HCT116 (cell line): ENCODE data around the gene PATZ1. TPM values are rescaled to one million over a fixed set of nuclear protein-coding genes. Genes with fewer than 3 reads are reported as not detected.

Experiments
- ATAC-seq: fragments of 200-7000 bp; cut with Tn5 transposase; 2 replicates; pipeline ENCODE4 v1.9.1; 2020; ENCODE audit warnings: mild to moderate bottlenecking, moderate library complexity
- BruUV-seq: library from RNA; stranded (reverse); fragments of 400-500 nt; replicated peaks from 2 replicates; lab custom pipeline; 2021; lab: Mats Ljungman, UMichigan
- CTCF ChIA-PET: fragments of 300-600 bp; sonication (Branson Sonifier 250); formaldehyde crosslinking; loops from one replicate; lab custom pipeline; 2021; ENCODE audit warnings: antibody characterized with exemption; lab: Charles Lee
- POLR2A ChIA-PET: fragments of 300-600, 350-600 bp; sonication (Branson Sonifier 250); formaldehyde crosslinking; loops from one replicate; lab custom pipeline; 2021; ENCODE audit warnings: antibody characterized with exemption; lab: Charles Lee
- RAD21 ChIA-PET, 2 experiments: fragments of 300-600 bp; sonication (Branson Sonifier 250); formaldehyde crosslinking; loops; one replicate each; lab custom pipeline; 2023; ENCODE audit warnings: low total read pairs in 2 of 2; ENCODE audit not compliant: uncharacterized antibody in 2 of 2, unreplicated experiment in 2 of 2, low non-redundant PET in 1 of 2; lab: Charles Lee
- DNase-seq: peaks from one replicate; pipeline ENCODE4 v3.0.0-alpha.2; 2010; ENCODE audit warnings: low read depth, low spot score
- H2AFZ ChIP-seq: fragments of 200-600 bp; shearing (Covaris generic), sonication (generic); 2 replicates; pipeline ENCODE4 v1.6.1; 2017; ENCODE audit warnings: low read depth, mixed run types, mixed read lengths, antibody characterized with exemption, low read length; ENCODE audit not compliant: poor library complexity, severe bottlenecking
- H3K27ac ChIP-seq: 2 replicates; pipeline ENCODE4 v1.5.1; 2012; ENCODE audit warnings: low read depth, low read length
- H3K27me3 ChIP-seq: fragments of 200-600 bp; sonication (generic); 2 replicates; pipeline ENCODE4 v1.6.1; 2016; ENCODE audit warnings: mixed run types, low read length, mixed read lengths; ENCODE audit not compliant: insufficient read depth
- H3K36me3 ChIP-seq, 2 experiments: fragments of 200-500 bp in 1 of 2; fragments of 200-600 bp in 1 of 2; sonication (Bioruptor generic) in 1 of 2; sonication (generic) in 1 of 2; 2 replicates each; pipeline versions ENCODE4 v1.5.1 to v1.6.1; 2014 to 2016; ENCODE audit warnings: low read length in 2 of 2, inconsistent platforms in 1 of 2, mixed read lengths in 1 of 2, mixed run types in 1 of 2; ENCODE audit not compliant: insufficient read depth in 2 of 2, control insufficient read depth in 1 of 2
- H3K4me1 ChIP-seq, 2 experiments: fragments of 200-600 bp in 1 of 2; sonication (generic) in 1 of 2; 2 replicates each; pipeline versions ENCODE4 v1.5.1 to v1.6.1; 2012 to 2017; ENCODE audit warnings: low read length in 2 of 2, inconsistent platforms in 1 of 2, mild to moderate bottlenecking in 1 of 2, mixed read lengths in 1 of 2, mixed run types in 1 of 2, moderate library complexity in 1 of 2; ENCODE audit not compliant: insufficient read depth in 2 of 2, control insufficient read depth in 1 of 2
- H3K4me2 ChIP-seq: fragments of 200-600 bp; sonication (generic); 2 replicates; pipeline ENCODE4 v1.6.1; 2017; ENCODE audit warnings: mixed run types, low read length, mixed read lengths
- H3K4me3 ChIP-seq, 2 experiments: fragments of 200-600 bp in 1 of 2; sonication (generic) in 1 of 2; replicated peaks in 1 of 2; 2 replicates each; pipeline ENCODE4 v1.5.1; 2011 to 2016; ENCODE audit warnings: low read length in 2 of 2, control low read depth in 1 of 2, low read depth in 1 of 2, mild to moderate bottlenecking in 1 of 2, mixed read lengths in 1 of 2, mixed run types in 1 of 2
- H3K79me2 ChIP-seq: fragments of 200-600 bp; sonication (generic); 2 replicates; pipeline ENCODE4 v1.6.1; 2017; ENCODE audit warnings: mild to moderate bottlenecking, mixed run types, low read length, moderate library complexity, mixed read lengths; ENCODE audit not compliant: insufficient read depth
- H3K9ac ChIP-seq: fragments of 200-600 bp; sonication (generic); 2 replicates; pipeline ENCODE4 v1.6.1; 2016; ENCODE audit warnings: low read length, mixed read lengths
- H3K9me2 ChIP-seq: fragments of 200-600 bp; sonication (generic), shearing (Covaris generic); 2 replicates; pipeline ENCODE4 v1.6.1; 2017; ENCODE audit warnings: mixed run types, mild to moderate bottlenecking, moderate library complexity; ENCODE audit not compliant: insufficient read depth
- H3K9me3 ChIP-seq, 2 experiments: fragments of 200-500 bp in 1 of 2; fragments of 200-600 bp in 1 of 2; sonication (Bioruptor generic) in 1 of 2; sonication (generic) in 1 of 2; 2 replicates each; pipeline ENCODE4 v1.6.1; 2014 to 2017; ENCODE audit warnings: low read length in 2 of 2, mixed read lengths in 2 of 2, inconsistent platforms in 1 of 2, low read depth in 1 of 2, mild to moderate bottlenecking in 1 of 2, mixed run types in 1 of 2, moderate library complexity in 1 of 2; ENCODE audit not compliant: control insufficient read depth in 1 of 2, insufficient read depth in 1 of 2
- H4K20me1 ChIP-seq: fragments of 200-600 bp; sonication (generic), shearing (Covaris generic); 2 replicates; pipeline ENCODE4 v1.6.1; 2017; ENCODE audit warnings: mixed run types, mild to moderate bottlenecking, moderate library complexity; ENCODE audit not compliant: insufficient read depth
- CBX3 ChIP-seq: IDR thresholded peaks from 2 replicates; pipeline ENCODE4 v1.6.1; 2012; ENCODE audit warnings: low read depth
- CTCF ChIP-seq, 3 experiments: fragments of 200-600 bp in 1 of 3; sonication (generic) in 1 of 3; IDR thresholded peaks in 2 of 3; conservative IDR thresholded peaks in 1 of 3; 2 replicates each; pipeline ENCODE4 v1.5.1; 2012 to 2017; ENCODE audit warnings: low read depth in 2 of 3, low read length in 2 of 3, antibody characterized with exemption in 1 of 3, borderline replicate concordance in 1 of 3, control low read depth in 1 of 3, mild to moderate bottlenecking in 1 of 3, mixed read lengths in 1 of 3, mixed run types in 1 of 3, moderate library complexity in 1 of 3; ENCODE audit not compliant: insufficient read depth in 1 of 3
- EZH2phosphoT487 ChIP-seq: fragments of 200-600 bp; IDR thresholded peaks from 2 replicates; pipeline ENCODE4 v1.6.1; 2018; ENCODE audit warnings: antibody characterized with exemption, borderline replicate concordance
- POLR2A ChIP-seq: IDR thresholded peaks from 2 replicates; pipeline ENCODE4 v1.7.0; 2011; ENCODE audit warnings: borderline replicate concordance; ENCODE audit not compliant: insufficient read depth, insufficient read length; ENCODE audit errors: extremely low read depth
- POLR2AphosphoS5 ChIP-seq: IDR thresholded peaks from 2 replicates; pipeline ENCODE4 v1.6.1; 2011; ENCODE audit warnings: mild to moderate bottlenecking, low read depth, low read length, moderate library complexity
- SRF ChIP-seq: IDR thresholded peaks from 2 replicates; pipeline ENCODE4 v1.6.1; 2012; ENCODE audit warnings: low read depth
- TCF7L2 ChIP-seq: IDR thresholded peaks from 2 replicates; pipeline ENCODE4 v1.7.0; 2011; ENCODE audit warnings: borderline replicate concordance, inconsistent platforms; ENCODE audit not compliant: insufficient read depth, insufficient read length; ENCODE audit errors: extremely low read depth
- ZBTB33 ChIP-seq: IDR thresholded peaks from 2 replicates; pipeline ENCODE4 v1.6.1; 2011; ENCODE audit warnings: mild to moderate bottlenecking, low read length, moderate library complexity; ENCODE audit not compliant: insufficient replicate concordance; ENCODE audit errors: extremely low read depth
- ZNF274 ChIP-seq: fragments of 200-500 bp; sonication (Bioruptor generic); IDR thresholded peaks from 2 replicates; pipeline ENCODE4 v1.6.1; 2014; ENCODE audit warnings: mild to moderate bottlenecking, low read depth, low read length, inconsistent platforms
- intact Hi-C: fragments of 100-400 bp; cut with micrococcal nuclease; formaldehyde crosslinking; loops from 2 replicates; pipeline ENCODE4 v1.10.0; 2022
- total RNA-seq: library from RNA; stranded (reverse); gene quantifications from one replicate; pipeline ENCODE4 v1.2.1, GENCODE V29; 2021; ENCODE audit not compliant: unreplicated experiment

Gene PATZ1
- total RNA-seq, 1 experiment from 2014 or later = 30.6 TPM

GRCh38 chr22:31333641-31334040, 12.5 kb downstream of the PATZ1 start:
- no peak overlapping the region for H3K4me2 ChIP-seq
- ChIA-PET POLR2A (no interaction called here), CTCF (interaction anchor here (2.0 kb wide), 1 partner anchor 21 kb away, joined by 4 read pairs; no protein-coding TSS in a partner anchor), RAD21 (no interaction called here)
- H3K9ac ChIP-seq = no peak overlapping the region
- H3K9me3 ChIP-seq = no peaks in the 10 kb centered on the region
- TF ChIP-seq POLR2AphosphoS5 = no peak
- TF ChIP-seq POLR2A = no peak
- TF ChIP-seq CBX3 = no peak
- no peak for TF ChIP-seq ZBTB33
- no peak for TF ChIP-seq SRF
- TF ChIP-seq CTCF (IDR thresholded peaks at IDR 0.05 in 2 of 3, conservative IDR thresholded peaks at IDR 0.05 in 1 of 3; ENCODE audit: borderline replicate concordance in 1 of 3, insufficient read depth in 1 of 3, low read depth in 2 of 3, low read length in 2 of 3) = no peak
- TF ChIP-seq TCF7L2 = no peak
- TF ChIP-seq EZH2phosphoT487 = no peak
- TF ChIP-seq ZNF274 = no peak
- H3K79me2 ChIP-seq = peaks cover 5% of the 10 kb centered on the region; the same call in 1 of the 2 replicates
- H3K9me2 ChIP-seq = no peaks in the 10 kb centered on the region
- intact Hi-C loops = no loop called here
- no peaks in the 10 kb centered on the region for H3K27me3 ChIP-seq
- DNase-seq (no peak), ATAC-seq (no peak)
- no peak overlapping the region for H3K27ac ChIP-seq
- no peak overlapping the region for H2AFZ ChIP-seq
- no peak overlapping the region for H3K4me3 ChIP-seq
- H4K20me1 ChIP-seq = no peaks in the 10 kb centered on the region
- H3K36me3 ChIP-seq = peaks cover 29 to 34% of the 10 kb centered on the region in 2 experiments; a peak in 3 of 4 replicates
- no TSS peak for BruUV-seq
- H3K4me1 ChIP-seq = peaks cover 5 to 15% of the 10 kb centered on the region in 2 experiments; a peak in 3 of 4 replicates
